Stimulated activated CD4-positive, alpha-beta T cell treated with anti-CD3 and anti-CD28 coated beads, Interleukin-4, amount 100 ng/mL, for 4 hours (primary cell): Measurements from ENCODE around the gene ARFGAP1.
"Not testable (repeated sequence)": the region's sequence is repeated elsewhere in the genome, so short reads cannot be mapped to it uniquely, and the experiment has no call there.

Experiments used
- DNase-seq, 2 experiments: peaks; one replicate each; pipeline ENCODE4 v3.0.0-alpha.2; 2020

ARFGAP1 gene

GRCh38 chr20:63293456-63293855, 20.8 kb downstream of the ARFGAP1 start:
- no peak for DNase-seq

- no peak for DNase-seq
These were observed 21.4 kb downstream of the ARFGAP1 start for GRCh38 chr20:63293871-63294535.

GRCh38 chr20:63294536-63294900, 21.9 kb downstream of the ARFGAP1 start:
- no peak for DNase-seq

GRCh38 chr20:63295018-63295417, 22.4 kb downstream of the ARFGAP1 start:
- no peak for DNase-seq

- no peak for DNase-seq
These were observed 22.8 kb downstream of the ARFGAP1 start for GRCh38 chr20:63295422-63295821.

- no peak for DNase-seq
These were observed 23.2 kb downstream of the ARFGAP1 start for GRCh38 chr20:63295846-63296245.

GRCh38 chr20:63296531-63297299, 24.1 kb downstream of the ARFGAP1 start:
- DNase-seq, result no peak

GRCh38 chr20:63297371-63297781, 24.8 kb downstream of the ARFGAP1 start:
- DNase-seq, result no peak

GRCh38 chr20:63297796-63298572, 25.4 kb downstream of the ARFGAP1 start:
- DNase-seq, result no peak

GRCh38 chr20:63298731-63299312, 26.2 kb downstream of the ARFGAP1 start:
- no peak for DNase-seq

GRCh38 chr20:63301671-63302070, 29.1 kb downstream of the ARFGAP1 start:
- no peak for DNase-seq

GRCh38 chr20:63303095-63303666, 30.6 kb downstream of the ARFGAP1 start:
- DNase-seq, result no peak

GRCh38 chr20:63305393-63305792, 32.8 kb downstream of the ARFGAP1 start:
- no peak for DNase-seq

- DNase-seq, result not testable (repeated sequence)
These were observed 33.5 kb downstream of the ARFGAP1 start for GRCh38 chr20:63305933-63306672.

- no peak for DNase-seq
These were observed 34.3 kb downstream of the ARFGAP1 start for GRCh38 chr20:63306673-63307537.

- DNase-seq, result no peak
These were observed 35.1 kb downstream of the ARFGAP1 start for GRCh38 chr20:63307538-63308217.

- DNase-seq, result no peak
These were observed 35.8 kb downstream of the ARFGAP1 start for GRCh38 chr20:63308218-63308911.

GRCh38 chr20:63309261-63310071, 36.9 kb downstream of the ARFGAP1 start:
- no peak for DNase-seq
